SU-DHL-6 (cell line): ENCODE results near the gene RGS3.

ENCODE experiments used
- CTCF ChIP-seq: fragments of 200-600 bp; sonication (generic); IDR thresholded peaks from one replicate; pipeline ENCODE4 v1.5.1; 2017; ENCODE audit warnings: antibody characterized with exemption, mild to moderate bottlenecking, low read length, moderate library complexity; ENCODE audit not compliant: insufficient read depth, poor library complexity, severe bottlenecking
- EZH2phosphoT487 ChIP-seq: fragments of 200-600 bp; sonication (generic), shearing (Covaris generic); conservative IDR thresholded peaks from 2 replicates; pipeline ENCODE4 v1.6.1; 2018; ENCODE audit warnings: mild to moderate bottlenecking, antibody characterized with exemption, low read length, moderate library complexity, mixed read lengths

GRCh38 chr9:113543982-113544303, 80.4 kb downstream of the RGS3 start:
- TF ChIP-seq CTCF (no peak), EZH2phosphoT487 (no peak)
